ENCODE data around the gene GPC1.

GRCh38 chr2:240460253-240460711 lies 24.8 kb downstream of the GPC1 start:
- TF ChIP-seq ZNF274 (IDR thresholded peaks at IDR 0.05; ENCODE audit: low read depth, low read length) (no peak), YY1 (IDR thresholded peaks at IDR 0.05; ENCODE audit: insufficient read depth, insufficient read length) (no peak)
